Lung microvascular endothelial cell (primary cell): Measurements from ENCODE around the gene APOBR. TPM values are rescaled to one million over a fixed set of nuclear protein-coding genes. Genes with fewer than 3 reads are reported as not detected.
"Not testable (repeated sequence)": the region's sequence is repeated elsewhere in the genome, so short reads cannot be mapped to it uniquely, and the experiment has no call there.

Experiments used
- DNase-seq, 2 donors: peaks; one replicate each; pipeline versions ENCODE4 v3.0.0 to v3.0.0-alpha.2; 2010; ENCODE audit warnings: low read depth in 2 of 2
- total RNA-seq: library from RNA; depleted of rRNA; stranded (reverse); fragments of >200 nt; gene quantifications from 2 replicates; pipeline ENCODE4 v1.2.1, GENCODE V29; 2014

The APOBR gene
- total RNA-seq, 1 donor from 2014 or later = not detected

DNA sequence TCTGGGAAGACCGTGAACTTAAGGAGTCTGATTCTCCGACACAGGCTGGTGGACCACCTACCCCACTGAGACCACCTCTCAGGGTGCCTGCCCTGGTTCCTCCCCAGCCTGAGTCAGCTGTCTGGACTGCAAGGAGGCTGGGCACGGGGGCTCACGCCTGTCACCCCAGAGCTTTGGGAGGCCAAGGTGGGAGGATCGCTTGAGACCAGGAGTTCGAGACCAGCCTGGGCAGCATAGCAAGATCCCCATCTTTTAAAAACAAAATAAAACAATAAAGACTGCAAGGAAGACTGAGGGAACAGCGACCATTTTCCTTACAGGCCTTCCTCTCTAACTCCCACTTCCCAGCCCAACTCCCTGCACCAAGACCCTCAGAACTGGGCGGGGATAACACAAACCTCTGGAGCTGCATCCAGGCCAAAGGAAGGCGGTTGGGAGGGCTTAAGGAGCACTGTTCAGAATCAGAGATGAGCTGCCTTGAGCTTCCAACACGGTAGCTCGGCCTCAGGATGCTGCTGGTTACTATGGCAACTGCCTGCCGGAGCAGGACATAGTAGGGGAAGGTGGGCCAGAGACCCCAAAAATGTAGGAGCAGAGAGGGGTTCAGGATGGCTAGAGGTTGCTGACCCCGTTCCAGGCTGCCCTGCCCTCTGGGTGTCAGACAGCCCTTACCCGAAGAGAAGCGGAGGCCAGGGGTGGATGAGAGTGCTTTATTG lies 4.4 kb downstream of the APOBR start:
- DNase-seq = no peak

DNA sequence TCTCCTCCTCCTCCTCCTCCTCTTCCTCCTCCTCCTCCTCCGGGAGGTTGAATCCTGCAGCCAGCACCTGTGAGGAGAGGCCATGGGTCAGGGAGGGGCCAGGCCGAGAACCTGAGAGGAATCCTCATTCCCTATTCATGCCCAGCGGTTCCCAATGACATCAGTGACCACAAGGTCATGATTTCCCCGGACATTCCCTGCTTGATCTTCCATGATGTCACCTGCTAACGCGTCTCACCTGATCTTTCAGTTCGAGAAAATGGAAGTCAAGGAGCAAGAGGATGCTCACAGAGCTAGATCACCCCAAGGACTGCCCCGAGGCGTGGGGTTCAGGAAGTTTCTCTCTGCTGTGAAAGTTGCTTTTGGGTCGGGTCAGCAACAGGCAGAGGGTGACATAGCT lies 5.4 kb downstream of the APOBR start:
- DNase-seq = no peak

DNA sequence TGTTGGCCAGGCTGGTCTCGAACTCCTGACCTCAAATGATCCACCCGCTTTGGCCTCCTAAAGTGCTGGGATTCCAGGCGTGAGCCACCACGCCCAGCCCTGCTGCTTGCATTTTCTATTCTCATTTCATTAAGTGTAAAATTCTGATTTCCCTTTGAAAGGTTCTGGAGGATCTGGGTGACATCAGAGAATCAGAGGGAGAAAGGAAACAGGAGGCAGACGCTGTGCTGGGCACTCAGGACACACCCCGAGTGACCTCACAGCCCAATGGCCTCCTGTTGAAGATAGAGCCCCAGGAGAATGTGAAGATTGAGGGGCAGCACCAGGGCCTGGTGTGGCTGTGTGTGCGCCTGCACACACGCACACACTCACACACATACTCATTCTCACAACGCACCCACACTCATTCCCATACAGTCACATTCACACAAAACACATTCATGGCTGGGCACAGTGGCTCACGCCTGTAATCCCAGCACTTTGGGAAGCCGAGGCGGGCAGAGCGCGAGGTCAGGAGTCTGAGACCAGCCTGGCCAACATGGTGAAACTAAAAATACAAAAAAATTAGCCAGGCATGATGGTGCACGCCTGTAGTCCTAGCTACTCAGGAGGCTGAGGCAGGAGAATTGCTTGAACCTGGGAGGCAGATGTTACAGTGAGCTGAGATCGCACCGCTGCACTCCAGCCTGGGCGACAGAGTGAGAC lies 6.2 kb downstream of the APOBR start:
- not testable (repeated sequence) for DNase-seq

DNA sequence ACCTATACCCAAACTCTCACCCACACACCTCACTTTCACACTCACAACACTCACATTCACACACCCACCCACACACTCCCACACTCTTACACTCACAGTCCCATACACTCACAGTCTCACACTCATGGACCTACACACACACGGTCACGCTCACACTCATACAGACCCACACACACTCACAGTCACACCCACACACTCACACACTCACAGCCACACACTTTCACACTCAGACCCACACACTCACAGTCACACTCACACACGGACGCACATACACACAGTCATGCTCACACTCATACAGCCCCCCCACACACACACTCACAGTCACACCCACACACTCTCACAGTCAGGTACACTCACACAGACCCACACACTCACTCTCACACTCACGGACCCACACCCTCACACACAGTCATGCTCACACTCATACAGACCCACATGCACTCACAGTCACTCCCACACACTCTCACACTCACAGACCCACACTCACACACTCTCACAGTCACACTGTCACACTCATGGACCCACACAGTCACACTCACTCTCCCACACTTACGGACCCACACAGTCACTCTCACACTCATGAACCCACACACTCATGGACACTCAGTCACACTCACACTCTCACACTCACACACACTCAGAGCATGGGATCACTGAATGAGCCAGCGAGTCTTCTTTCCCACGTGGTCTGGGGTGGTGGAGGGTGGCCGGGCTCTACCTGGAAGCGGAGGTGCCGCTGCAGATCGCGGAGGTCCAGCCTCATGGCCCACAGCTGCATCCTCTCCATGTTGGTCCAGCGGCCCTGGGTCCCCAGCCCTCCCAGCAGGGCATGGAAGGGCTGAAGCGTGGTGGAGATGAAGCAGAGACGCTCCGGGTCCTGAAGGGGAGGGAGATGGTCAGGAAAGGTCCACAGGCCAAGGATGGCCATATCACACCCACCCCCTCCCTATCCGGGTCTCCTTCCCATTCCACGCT lies 7.1 kb downstream of the APOBR start:
- DNase-seq = no peak

DNA sequence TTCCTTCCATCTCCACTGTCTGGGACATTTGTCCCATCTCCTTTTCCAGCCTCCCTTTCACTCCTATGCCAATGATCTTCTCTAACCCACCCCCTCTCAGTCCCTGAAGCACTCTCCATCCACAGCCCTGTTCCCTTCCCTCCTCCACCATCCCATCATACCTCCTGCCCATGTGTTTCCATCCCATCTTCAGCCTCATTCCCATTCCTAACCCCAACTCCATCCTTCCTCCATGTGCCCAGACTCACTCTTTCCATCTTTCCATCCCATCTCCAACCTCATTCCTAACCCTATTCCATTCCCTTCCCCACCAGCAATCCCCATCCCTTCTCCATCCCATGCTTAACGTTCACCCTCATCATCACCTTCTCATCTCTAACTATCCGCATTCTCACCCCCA lies 7.8 kb downstream of the APOBR start:
- no peak for DNase-seq

DNA sequence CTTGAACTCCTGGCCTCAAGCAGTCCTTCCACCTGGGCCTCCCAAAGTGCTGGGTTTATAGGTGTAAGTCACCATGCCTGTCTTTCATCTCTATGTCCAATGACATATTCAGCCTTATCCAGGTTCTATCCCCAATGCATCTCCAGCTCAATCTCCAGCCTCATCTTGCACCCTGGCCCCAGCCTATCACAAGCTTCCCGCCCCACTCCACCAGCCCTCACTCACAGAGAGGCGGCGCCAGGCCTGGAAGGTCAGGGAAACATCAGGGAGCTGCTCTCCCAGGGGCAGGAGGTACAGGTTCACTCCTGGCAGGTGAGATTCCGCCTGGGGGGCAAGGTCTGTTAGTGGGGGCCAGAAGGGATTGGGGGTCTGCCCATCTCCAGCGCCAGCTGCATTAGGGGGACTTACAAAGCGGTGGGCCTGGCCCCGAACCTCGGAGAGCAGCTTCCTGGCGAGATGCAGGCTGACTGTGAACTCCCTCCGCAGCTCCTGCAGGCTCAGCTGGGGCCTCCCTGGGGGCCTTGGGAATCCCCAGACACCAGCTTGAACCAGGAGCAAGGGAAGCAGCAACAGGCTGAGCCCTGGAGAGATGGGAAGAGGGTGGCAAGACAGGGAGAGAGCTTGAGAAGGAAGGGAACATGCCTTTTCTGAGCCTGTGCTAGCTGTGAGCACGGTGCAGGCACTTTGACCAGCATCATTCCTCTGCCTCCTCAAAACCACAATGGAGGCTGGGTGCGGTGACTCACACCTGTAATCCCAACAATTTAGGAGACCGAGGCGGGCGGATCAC lies 9.2 kb downstream of the APOBR start:
- no peak for DNase-seq

DNA sequence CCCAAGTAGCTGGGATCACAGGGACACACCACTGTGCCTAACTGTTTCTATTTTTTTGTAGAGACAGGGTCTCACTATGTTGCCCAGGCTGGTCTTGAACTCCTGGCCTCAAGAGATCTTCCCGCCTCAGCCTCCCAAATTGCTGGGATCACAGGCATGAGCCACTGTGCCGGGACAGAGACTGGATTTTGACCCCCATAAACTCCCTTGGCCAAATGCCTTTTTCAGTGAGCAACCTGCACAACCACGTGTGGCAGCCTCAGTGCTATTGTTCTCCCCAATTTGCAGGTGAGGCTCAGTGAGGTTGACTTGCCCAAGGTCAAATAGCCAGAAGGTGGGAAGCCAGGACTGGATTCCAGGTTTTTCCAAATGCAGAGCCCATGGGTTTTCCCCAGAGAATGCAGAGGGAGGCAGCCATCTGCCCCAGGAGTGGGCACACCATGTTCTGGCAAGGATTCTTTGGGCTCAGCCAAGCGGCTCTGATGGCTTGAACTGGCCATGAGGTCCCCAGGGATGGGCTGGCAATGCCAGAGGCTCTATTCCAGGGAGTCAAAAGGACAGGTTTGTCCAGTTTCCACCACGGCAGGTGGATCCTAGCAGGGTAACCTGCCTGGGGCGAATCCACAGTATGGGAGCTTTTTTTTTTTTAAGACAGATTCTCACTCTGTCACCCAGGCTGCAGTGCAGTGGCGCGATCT lies 10.4 kb downstream of the APOBR start:
- no peak for DNase-seq

DNA sequence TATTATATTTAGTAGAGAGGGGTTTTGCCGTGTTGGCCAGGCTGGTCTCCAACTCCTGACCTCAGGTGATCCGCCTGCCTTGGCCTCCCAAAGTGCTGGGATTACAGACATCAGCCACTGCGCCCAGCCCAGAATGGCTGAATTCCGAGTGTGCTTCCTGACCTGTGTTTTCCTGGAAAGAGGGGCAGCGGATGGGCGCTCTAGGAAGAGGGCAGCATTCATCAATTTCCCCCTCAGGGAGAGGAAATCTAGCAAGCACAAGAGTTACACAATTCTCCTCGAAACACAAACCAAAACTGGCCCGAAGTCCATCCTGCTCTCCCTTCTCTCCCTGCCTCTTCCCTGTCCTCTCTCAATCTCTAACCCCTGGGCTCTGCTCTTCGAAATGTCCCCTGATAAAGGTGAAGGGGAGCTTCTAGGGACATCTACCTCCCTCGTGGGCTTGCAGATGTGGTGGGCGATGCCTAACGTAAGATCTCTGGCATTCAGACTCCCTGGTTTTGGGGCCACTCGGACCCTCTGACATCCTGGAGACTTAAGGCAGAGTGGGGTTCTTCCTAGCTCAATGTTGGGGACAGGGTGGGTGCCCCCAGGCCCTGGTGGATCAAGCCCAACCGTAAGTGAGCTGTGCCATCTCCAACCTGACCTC lies 11.2 kb downstream of the APOBR start:
- peak in 1 of 2 donors; percentile 16 for DNase-seq

DNA sequence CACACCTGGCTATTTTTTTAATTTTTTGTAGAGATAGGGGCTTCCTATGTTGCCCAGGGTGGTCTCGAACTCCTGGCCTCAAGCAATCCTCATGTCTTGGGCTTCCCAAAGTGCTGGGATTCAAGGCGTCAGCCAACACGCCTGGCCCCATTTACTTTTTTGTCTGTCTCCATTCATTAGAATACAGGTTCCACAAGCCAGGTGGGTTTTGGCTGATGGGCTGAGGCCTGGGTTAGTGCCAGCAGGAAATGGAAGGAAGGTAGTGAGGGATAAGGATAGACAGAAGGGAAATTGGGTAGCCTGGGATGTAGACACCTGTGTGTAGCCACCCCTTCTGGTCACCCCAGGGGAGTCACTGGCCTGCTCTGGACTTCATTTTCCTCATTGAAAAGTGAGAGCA lies 16.6 kb downstream of the APOBR start:
- no peak for DNase-seq

DNA sequence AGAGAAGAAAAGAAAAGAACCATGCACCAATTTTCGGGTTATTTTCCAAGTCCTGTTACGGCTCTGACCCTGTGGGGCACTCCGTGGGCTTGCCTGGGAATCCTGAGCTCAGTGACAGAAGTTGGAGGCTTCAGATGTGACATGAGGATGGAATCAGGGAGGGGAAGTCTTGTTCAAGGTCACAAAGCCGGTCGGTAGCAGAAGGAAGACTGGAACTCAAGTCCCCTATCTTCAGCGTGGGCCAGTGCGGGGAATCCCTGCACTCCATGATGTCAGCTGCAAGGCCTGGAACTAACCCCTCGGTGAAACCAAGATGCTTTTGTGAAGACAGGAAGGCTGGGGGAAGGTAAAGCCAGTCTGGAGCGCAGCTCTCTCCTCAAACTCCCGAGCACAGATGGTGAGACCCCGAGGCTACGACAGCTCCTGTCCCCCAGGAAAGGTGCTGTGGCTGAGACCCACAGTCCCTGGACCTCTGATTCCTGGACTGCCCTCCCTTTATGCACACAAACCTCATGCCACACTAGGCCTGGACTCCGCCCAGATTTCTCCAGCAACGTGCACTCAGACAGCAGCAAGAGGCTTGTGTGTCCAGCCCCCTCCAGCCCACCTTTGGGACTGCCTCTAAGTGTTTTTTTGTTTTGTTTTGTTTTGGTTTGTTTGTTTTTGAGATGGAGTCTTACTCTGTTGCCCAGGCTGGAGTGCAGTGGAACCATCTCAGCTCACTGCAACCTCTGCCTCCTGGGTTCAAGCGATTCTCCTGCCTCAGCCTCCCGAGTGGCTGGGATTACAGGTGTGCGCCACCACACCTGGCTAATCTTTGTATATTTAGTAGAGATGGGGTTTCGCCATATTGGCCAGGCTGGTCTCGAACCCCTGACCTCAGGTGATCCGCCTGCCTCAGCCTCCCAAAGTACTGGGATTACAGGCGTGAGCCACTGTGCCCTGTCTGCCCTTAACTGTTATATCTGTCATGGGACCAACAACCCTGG lies 17.7 kb downstream of the APOBR start:
- no peak for DNase-seq

DNA sequence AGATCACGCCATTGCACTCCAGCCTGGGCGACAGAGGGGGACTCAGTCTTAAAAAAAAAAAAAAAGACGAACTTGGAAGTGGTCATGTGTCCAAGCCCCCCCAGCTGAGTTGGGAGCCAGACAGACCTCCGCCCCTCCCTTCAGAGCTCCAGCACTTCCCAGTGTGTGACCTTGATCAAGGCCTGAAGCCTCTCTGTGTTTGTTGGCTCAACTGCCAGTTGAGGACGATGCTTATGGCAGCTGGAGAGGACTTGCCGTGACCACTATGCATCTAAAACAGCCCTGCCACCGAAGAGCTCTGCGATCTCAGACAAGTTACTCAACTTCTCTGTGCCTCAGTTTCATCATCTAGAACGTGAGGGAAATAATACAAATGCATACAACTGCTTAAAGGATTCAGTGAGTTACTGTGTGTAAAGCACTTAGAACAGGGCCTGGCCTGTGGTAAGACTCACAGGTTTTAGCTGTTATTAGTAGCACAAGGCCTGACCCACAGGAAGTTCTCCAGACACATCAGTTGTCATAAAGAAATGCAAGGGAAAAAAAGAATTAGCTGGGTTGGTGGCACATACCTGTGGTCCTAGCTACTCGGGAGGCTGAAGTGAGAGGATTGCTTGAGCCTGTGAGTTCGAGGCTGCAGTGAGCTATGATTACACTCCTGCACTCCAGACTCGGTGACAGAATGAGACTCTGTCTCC lies 19.2 kb downstream of the APOBR start:
- DNase-seq = no peak

DNA sequence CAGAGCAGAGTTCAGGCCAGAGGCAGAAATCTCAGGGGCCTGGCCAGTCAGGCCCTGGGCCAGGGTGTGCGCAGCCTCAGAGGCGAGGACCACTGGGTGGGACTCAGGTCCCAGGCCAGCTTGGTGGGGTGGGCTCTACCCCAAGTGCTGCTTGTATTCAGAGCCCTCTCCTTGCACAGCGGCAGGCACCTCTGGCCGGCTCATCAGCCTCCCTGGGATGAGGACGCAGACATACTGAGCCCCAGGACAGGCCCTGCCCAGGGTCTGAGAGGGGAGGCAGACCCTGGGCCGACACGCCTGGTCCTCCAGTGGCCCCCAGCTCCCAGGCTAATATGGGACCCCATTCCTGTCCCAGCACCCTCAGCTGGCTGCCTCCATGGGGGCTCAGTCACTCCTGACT lies 19.8 kb downstream of the APOBR start:
- DNase-seq = no peak

DNA sequence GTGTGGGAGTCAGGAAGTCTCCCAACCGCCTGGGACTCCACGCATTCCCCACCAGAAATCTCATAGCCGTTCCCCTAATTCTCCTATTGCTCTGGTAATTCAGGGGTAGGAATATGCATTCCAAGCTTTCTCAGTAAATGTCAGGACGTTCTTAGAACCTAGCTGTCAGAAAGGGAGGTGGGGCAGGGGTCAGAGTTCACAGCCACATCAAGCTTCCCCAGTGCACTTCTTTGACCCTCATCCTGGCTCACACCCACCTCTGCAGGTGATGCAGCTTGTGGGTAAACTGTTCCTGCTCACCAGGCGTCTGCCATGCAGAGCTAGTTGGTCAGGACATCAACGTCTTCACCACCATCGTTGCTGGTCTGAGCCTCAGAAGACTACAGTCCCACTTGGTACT lies 26.2 kb downstream of the APOBR start:
- DNase-seq = no peak

DNA sequence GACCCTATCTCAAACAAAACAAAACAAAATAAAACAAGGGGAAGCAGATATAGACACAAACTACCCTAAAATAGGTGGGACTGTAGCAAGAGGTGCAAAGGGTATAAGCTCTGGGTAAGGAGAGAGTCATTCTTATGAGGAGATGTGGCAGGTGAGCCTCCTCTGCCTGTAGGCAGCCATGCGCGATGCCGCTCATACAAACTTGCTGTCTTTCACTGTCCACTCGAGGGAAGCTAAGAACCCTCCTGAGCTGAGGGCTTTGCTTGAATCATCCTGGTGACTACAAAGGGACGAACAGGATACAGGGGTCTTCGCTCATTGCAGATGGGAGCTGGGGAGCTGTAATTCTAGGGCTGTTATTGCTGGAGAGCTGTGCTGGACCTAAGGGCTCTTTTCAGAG lies 27.0 kb downstream of the APOBR start:
- no peak for DNase-seq

DNA sequence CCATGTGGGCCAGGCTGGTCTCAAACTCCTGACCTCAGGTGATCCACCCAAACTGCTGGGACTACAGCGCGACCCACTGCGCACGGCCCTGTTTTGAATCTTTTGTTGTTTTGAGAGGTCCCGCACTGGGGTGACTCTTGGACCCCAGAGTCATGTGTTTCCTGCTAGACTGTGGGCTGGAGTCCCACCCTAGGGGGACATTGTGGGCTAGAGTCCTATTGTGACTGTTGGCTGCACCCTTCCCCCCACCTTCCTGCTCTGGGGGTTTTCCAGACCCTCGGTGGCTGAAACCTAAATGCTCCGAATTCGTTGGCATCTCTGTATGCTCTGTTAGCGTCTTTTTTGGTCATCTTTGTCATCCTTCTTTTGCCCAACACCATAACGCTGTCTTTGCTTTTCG lies 28.3 kb downstream of the APOBR start:
- DNase-seq = no peak

DNA sequence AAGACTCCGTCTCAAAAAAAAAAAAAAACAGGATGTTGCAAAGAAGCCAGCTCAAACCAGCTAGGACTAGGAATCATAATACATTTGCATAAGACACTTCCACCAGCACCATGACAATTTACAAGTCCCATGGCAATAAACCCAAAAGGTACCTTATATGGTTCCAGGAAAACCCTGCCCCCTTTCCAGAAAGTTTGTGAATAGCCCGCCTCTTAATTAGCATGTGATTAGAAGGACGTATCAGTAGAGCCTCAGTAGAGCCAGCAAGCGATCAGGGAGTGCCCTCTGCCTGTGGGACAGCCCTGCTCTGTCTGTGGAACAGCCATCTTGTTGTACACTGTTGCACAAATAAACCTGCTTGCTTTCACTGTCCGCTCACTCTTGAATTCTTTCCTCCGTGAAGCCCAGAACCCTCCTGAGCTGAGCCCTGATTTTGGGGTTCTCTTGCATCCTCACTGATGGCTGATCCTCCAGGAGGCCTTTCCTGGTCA lies 30.3 kb downstream of the APOBR start:
- DNase-seq = peak; percentile 16 to 17

DNA sequence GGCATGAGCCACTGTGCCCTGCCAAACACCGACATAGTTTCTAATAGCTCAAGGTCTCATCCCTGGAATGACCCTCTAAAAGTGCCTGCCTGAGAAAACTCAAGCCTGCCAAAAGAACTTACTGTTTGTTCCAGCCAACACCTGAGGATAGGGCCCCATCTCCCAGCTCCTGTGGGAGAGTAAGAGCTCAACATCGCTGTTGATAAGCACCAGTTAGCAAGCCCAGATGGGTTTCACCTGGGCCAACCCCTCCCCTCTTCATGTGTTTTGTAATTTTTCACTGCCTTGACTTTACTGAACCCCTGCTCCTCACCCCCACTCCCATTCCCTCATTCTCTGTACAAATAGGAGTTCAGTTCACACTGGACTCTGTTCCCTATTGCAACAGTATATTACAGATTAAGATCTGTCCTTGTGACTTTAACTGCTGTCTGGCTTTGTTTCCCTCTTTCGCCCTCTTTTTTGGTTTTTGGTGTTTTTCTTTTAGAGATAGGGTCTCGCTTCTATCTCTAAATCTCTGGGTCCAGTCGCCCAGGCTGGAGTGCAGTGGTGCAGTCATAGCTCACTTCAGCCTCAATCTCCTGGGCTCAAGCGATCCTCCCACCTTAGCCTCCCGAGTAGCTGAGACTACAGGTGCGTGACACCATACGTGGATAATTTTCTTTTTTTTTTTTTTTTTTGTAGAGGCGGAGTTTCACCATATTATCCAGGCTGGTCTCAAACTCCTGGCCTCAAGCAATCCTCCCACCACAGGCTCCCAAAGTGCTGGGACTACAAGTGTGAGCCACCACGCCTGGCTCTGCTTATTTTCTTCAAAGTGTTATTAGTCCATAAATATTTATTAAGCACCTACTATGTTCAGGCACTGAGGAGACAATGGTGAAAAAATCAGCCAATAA lies 32.0 kb downstream of the APOBR start:
- no peak for DNase-seq
